Hepatocyte (in vitro differentiated cells): Measurements from ENCODE around the gene IRX2. TPM values are rescaled to one million over a fixed set of nuclear protein-coding genes. Genes with fewer than 3 reads are reported as not detected.

Experiments
- DNase-seq: peaks from one replicate; pipeline ENCODE4 v3.0.0-alpha.2; 2016; ENCODE audit warnings: low spot score
- H2AFZ ChIP-seq: fragments of 200-600 bp; sonication (generic); 2 replicates; pipeline ENCODE4 v1.6.0; 2016; ENCODE audit warnings: antibody characterized with exemption, mild to moderate bottlenecking
- H3K27ac ChIP-seq: fragments of 200-600 bp; sonication (generic); 2 replicates; pipeline ENCODE4 v1.5.1; 2016; ENCODE audit warnings: mild to moderate bottlenecking
- H3K27me3 ChIP-seq: fragments of 200-600 bp; sonication (generic); 2 replicates; pipeline ENCODE4 v1.6.1; 2016
- H3K36me3 ChIP-seq: fragments of 200-600 bp; sonication (generic); replicated peaks from 2 replicates; pipeline ENCODE4 v1.5.1; 2016; ENCODE audit warnings: low read depth; ENCODE audit not compliant: insufficient read depth
- H3K4me1 ChIP-seq: fragments of 200-600 bp; sonication (generic); 2 replicates; pipeline ENCODE4 v1.5.1; 2016; ENCODE audit warnings: mild to moderate bottlenecking, moderate library complexity; ENCODE audit not compliant: insufficient read depth
- H3K4me2 ChIP-seq: fragments of 200-600 bp; sonication (generic); 2 replicates; pipeline ENCODE4 v1.6.0; 2016
- H3K4me3 ChIP-seq: fragments of 200-600 bp; sonication (generic); 2 replicates; pipeline ENCODE4 v1.5.1; 2016; ENCODE audit warnings: mild to moderate bottlenecking
- H3K79me2 ChIP-seq: fragments of 200-600 bp; sonication (generic); 2 replicates; pipeline ENCODE4 v1.6.0; 2017; ENCODE audit warnings: mild to moderate bottlenecking
- H3K9me2 ChIP-seq: fragments of 200-600 bp; sonication (generic); replicated peaks from 2 replicates; pipeline ENCODE4 v1.6.0; 2017; ENCODE audit warnings: mild to moderate bottlenecking; ENCODE audit not compliant: insufficient read depth
- H3K9me3 ChIP-seq: fragments of 200-600 bp; sonication (generic); 2 replicates; pipeline ENCODE4 v1.5.1; 2016; ENCODE audit warnings: low read depth, mild to moderate bottlenecking
- H4K20me1 ChIP-seq: fragments of 200-600 bp; sonication (generic); 2 replicates; pipeline ENCODE4 v1.6.0; 2016; ENCODE audit warnings: mild to moderate bottlenecking; ENCODE audit not compliant: insufficient read depth, poor library complexity, severe bottlenecking
- EZH2 ChIP-seq: fragments of 200-600 bp; sonication (generic); IDR thresholded peaks from 2 replicates; pipeline ENCODE4 v1.6.1; 2016; ENCODE audit warnings: antibody characterized with exemption, mild to moderate bottlenecking, borderline replicate concordance
- EZH2phosphoT487 ChIP-seq: fragments of 200-600 bp; sonication (generic); IDR thresholded peaks from one replicate; pipeline ENCODE4 v1.6.1; 2018; ENCODE audit warnings: antibody characterized with exemption, mild to moderate bottlenecking, low read depth, moderate library complexity; ENCODE audit not compliant: unreplicated experiment, severe bottlenecking
- WGBS: methylation state at CpG from one replicate; pipeline ENCODE4 v1.1.6; 2016; ENCODE audit warnings: low lambda C conversion rate; ENCODE audit errors: missing lambda C conversion rate; 5-methylcytosine and 5-hydroxymethylcytosine counted together
- polyA plus RNA-seq: library from polyadenylated mRNA; unstranded; fragments of >200 nt; fragmentation: Nextera tagmentation; extraction: Ambion mirVana; gene quantifications from 2 replicates; pipeline ENCODE4 v1.2.1, GENCODE V29; 2016
- total RNA-seq: library from RNA; depleted of rRNA; stranded (reverse); fragments of >200 nt; gene quantifications from 2 replicates; pipeline ENCODE4 v1.2.3, GENCODE V29; 2014
- TF ChIP-seq, protein P1 (sequence below): fragments of 200-600 bp; sonication (generic); IDR thresholded peaks from 2 replicates; pipeline ENCODE4 v1.5.1; 2016; ENCODE audit warnings: antibody characterized with exemption, mild to moderate bottlenecking; ENCODE audit not compliant: poor library complexity

The IRX2 gene
- total and polyA plus RNA-seq, 2 experiments from 2014 or later: 6.0 to 7.8 TPM

DNA sequence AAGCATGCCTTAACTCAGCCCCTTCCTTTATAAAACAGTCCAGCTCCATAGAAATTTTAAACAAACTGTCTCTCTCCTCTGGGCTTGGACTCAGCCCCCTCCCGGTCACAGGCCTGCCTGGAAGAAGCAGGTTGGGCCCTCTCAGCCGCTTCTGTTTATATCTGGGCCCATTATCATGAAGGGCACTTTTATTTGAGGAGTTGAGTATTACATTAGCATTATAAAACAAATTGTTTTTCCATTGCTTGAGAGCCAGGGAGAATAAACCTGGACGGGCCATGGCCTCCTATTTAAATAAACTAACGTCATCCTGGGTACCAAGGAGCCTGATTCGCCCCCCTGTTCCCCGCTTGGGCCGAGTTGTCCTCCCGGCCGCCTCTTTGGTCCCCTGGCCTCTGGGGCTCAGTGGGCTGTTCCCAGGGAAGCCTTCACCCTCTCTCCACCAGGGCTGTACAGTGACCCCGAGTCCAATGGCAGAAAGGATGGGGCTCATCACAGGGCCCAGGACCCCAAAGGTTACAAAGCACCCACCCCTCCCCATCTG lies 13.2 kb downstream of the IRX2 start:
- no peak overlapping the region for H2AFZ ChIP-seq
- H3K4me1 ChIP-seq: peaks cover 15% of the 10 kb centered on the region
- H4K20me1 ChIP-seq: no peaks in the 10 kb centered on the region
- TF ChIP-seq EZH2phosphoT487: peak; percentile 39
- TF ChIP-seq EZH2: no peak
- TF ChIP-seq, protein P1, sequence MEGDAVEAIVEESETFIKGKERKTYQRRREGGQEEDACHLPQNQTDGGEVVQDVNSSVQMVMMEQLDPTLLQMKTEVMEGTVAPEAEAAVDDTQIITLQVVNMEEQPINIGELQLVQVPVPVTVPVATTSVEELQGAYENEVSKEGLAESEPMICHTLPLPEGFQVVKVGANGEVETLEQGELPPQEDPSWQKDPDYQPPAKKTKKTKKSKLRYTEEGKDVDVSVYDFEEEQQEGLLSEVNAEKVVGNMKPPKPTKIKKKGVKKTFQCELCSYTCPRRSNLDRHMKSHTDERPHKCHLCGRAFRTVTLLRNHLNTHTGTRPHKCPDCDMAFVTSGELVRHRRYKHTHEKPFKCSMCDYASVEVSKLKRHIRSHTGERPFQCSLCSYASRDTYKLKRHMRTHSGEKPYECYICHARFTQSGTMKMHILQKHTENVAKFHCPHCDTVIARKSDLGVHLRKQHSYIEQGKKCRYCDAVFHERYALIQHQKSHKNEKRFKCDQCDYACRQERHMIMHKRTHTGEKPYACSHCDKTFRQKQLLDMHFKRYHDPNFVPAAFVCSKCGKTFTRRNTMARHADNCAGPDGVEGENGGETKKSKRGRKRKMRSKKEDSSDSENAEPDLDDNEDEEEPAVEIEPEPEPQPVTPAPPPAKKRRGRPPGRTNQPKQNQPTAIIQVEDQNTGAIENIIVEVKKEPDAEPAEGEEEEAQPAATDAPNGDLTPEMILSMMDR: no peak
- H3K27ac ChIP-seq: no peak overlapping the region
- H3K36me3 ChIP-seq: no peaks in the 10 kb centered on the region
- no peaks in the 10 kb centered on the region for H3K9me3 ChIP-seq
- H3K79me2 ChIP-seq: no peaks in the 10 kb centered on the region
- no peaks in the 10 kb centered on the region for H3K9me2 ChIP-seq
- peak; percentile 23 for DNase-seq
- H3K27me3 ChIP-seq: peaks cover 59% of the 10 kb centered on the region
- peak overlapping the region; percentile 94 for H3K4me2 ChIP-seq
- WGBS: 43% methylated on average over 9 of the region's 10 CpGs
- no peak overlapping the region for H3K4me3 ChIP-seq

DNA sequence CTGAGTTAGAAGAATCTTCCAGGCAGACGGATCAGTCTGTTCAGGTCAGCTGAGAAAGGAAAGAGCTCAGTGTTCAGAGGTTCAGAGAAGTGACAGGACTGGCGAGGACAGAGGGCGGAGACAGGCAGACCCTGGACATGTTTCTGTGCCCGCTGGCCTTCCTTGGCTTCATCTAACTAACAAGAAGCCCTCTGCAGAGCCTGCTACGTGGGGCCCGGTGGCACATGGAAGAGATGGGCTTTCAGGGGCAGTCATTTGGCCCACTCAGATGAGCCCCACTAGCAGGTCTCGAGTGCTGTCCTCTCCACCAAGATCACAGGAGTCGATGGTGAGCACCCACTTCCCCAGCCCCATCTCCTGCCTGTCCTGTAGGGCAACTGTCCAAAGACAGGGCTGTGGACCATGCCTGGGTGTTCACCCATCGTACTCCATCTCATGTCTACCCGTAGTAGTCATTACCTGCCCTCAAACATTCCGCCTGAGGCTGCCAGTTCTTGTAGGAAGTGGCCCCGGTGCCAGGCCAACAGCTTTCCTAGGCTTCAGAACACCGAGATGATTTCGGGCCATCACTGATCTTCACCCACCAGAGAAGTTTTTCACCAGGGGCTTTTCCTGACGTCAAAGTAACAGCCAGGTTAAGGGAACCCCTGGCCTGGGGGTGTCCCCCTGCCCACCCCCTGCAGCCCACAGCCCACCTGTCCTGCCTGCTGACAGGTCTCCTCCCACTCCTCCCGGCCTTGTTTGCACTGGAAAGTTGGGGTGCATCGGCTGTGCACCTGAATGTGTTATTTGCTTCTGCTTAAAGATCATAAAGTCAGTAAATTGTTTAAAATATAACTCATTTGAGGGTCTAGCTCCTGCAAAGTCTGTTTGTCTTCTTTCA lies 14.0 kb downstream of the IRX2 start:
- Histone ChIP-seq H3K79me2 (no peaks in the 10 kb centered on the region), H4K20me1 (no peaks in the 10 kb centered on the region), H3K27me3 (peaks cover 54% of the 10 kb centered on the region), H3K4me2 (no peak overlapping the region), H3K27ac (no peak overlapping the region), H3K4me3 (no peak overlapping the region), H3K9me2 (no peaks in the 10 kb centered on the region), H2AFZ (no peak overlapping the region), H3K36me3 (no peaks in the 10 kb centered on the region), H3K4me1 (peaks cover 10% of the 10 kb centered on the region), H3K9me3 (no peaks in the 10 kb centered on the region)
- 87% methylated on average over 16 of the region's 17 CpGs for WGBS
- DNase-seq: no peak
- no peak for TF ChIP-seq EZH2
- no peak for TF ChIP-seq EZH2phosphoT487
- TF ChIP-seq, protein P1: no peak

DNA sequence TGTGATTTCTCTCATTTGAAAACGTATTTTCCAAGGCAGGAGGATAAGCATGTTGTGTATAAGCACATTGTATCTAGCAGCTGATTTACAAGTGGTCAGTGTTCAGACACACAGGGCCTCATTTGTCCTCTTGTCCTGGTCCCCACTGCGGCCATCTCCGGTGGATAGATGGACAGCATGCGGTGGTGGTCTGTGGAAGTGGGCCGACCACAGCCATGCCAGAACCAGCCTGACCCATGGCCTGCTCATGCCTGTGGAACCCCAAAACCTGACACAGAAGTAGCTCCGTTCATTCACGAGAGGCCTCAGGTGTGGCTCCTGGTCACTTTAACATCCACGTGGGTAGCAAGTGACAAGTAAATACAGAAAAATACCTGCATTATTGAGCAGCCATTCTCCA lies 14.6 kb downstream of the IRX2 start:
- Histone ChIP-seq H3K36me3 (no peaks in the 10 kb centered on the region), H3K79me2 (no peaks in the 10 kb centered on the region), H3K9me2 (no peaks in the 10 kb centered on the region), H3K27me3 (peaks cover 49% of the 10 kb centered on the region), H3K27ac (no peak overlapping the region), H2AFZ (no peak overlapping the region), H3K4me1 (peaks cover 9% of the 10 kb centered on the region), H4K20me1 (no peaks in the 10 kb centered on the region), H3K4me3 (no peak overlapping the region), H3K9me3 (no peaks in the 10 kb centered on the region), H3K4me2 (no peak overlapping the region)
- DNase-seq: no peak
- WGBS: 96% methylated on average over 8 of the region's 8 CpGs
- TF ChIP-seq EZH2 (no peak), EZH2phosphoT487 (no peak)
- TF ChIP-seq, protein P1: no peak
